Muscle layer of colon (tissue), 2 donors: Measurements from ENCODE around the gene VASP.

ENCODE experiments used
- H3K27ac ChIP-seq: one replicate; pipeline ENCODE4 v1.7.0; 2013; ENCODE audit warnings: low read depth, mild to moderate bottlenecking, low read length, moderate library complexity
- H3K27me3 ChIP-seq, 2 donors: one replicate each; pipeline ENCODE4 v1.7.0; 2013; ENCODE audit warnings: low read length in 2 of 2, mild to moderate bottlenecking in 2 of 2; ENCODE audit not compliant: insufficient read depth in 2 of 2, control insufficient read depth in 1 of 2
- H3K36me3 ChIP-seq: one replicate; pipeline ENCODE4 v1.7.0; 2013; ENCODE audit warnings: mild to moderate bottlenecking, low read length; ENCODE audit not compliant: insufficient read depth
- H3K4me1 ChIP-seq: one replicate; pipeline ENCODE4 v1.7.0; 2013; ENCODE audit warnings: mild to moderate bottlenecking, low read length; ENCODE audit not compliant: insufficient read depth
- H3K4me3 ChIP-seq, 2 donors: one replicate each; pipeline ENCODE4 v1.7.0; 2013; ENCODE audit warnings: low read length in 2 of 2, low read depth in 1 of 2, mild to moderate bottlenecking in 1 of 2, moderate library complexity in 1 of 2
- H3K9ac ChIP-seq: one replicate; pipeline ENCODE4 v1.7.0; 2013; ENCODE audit warnings: low read length
- H3K9me3 ChIP-seq: one replicate; pipeline ENCODE4 v1.7.0; 2013; ENCODE audit warnings: mild to moderate bottlenecking, low read length
- donor health status: abdominal sarcoma.
- donor health status: Adenocarcinoma of cecum.

VASP gene

DNA sequence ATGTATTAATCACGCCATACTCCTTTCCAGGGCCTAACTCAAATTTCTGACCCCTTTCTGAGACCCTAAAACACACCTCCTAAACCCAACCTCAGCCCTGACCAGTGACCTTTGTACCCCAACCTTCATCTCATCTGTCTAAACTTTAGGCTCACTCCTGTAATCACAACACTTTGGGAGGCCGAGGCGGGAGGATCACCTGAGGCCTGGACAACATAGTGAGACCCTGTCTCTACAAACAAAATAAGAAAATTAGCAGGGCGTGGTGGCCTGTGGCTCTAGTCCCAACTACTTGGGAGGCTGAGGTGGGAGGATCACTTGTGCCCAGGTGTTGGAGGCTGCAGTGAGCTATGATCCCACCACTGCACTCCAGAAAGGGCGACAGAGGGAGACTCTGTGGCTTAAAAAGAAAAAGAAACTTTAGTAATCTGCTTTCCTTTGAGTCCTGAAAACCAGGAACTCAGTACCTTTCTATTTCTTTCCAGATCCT lies 15.1 kb upstream of the VASP start:
- H3K9me3 ChIP-seq: no peaks in the 10 kb centered on the region
- H3K9ac ChIP-seq: no peak overlapping the region
- H3K4me1 ChIP-seq: peaks cover 20% of the 10 kb centered on the region
- no peaks in the 10 kb centered on the region for H3K36me3 ChIP-seq
- peak overlapping the region; percentile 75 for H3K27ac ChIP-seq
- H3K27me3 ChIP-seq: peaks cover 6 to 7% of the 10 kb centered on the region in 2 donors
- H3K4me3 ChIP-seq: peak overlapping the region in 1 of 2 donors; percentile 62

DNA sequence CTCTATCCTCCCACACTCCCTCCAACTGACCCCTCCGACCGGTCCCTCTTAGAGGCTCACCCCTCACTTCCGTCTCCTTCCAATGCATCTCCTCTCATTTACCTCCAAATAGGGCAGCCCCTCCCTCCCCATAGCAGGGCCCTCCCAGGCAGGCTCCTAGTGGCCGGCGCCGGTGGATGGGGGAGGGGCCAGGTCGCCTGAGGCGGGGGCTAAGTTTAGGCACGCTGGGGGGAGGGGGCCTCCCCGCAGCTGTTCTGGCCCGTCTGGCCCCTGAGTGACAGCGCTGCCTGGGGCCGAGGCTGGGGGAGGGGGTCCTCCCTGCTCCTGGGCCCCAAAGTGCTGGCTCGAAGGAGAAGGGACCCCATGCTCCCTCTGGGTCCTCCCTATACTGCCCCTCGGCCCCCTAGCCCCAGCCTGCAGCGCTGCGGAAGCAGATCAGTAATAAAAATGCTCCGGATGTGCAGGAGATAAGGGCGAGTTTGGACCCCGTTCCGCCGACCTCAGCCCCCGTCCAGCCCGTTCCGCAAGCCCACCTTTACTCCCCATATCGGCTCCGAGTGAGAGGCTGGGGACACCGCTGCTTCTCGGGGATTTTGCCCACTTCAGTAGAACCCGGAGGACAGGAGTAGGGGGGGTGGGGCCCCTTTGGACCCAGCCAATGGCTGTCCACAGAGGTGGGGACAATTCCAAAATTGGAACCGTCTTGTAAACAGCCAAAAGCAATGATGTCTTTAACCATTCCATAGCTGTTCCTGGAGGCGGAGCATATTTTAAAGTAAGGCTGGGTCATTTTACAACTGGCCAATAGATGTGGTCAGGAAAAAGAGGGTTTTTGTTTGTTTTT lies 14.4 kb upstream of the VASP start:
- no peaks in the 10 kb centered on the region for H3K9me3 ChIP-seq
- H3K27me3 ChIP-seq: peaks cover 6 to 10% of the 10 kb centered on the region in 2 donors
- peak overlapping the region; percentile 75 for H3K27ac ChIP-seq
- no peak overlapping the region for H3K9ac ChIP-seq
- no peaks in the 10 kb centered on the region for H3K36me3 ChIP-seq
- peaks cover 23% of the 10 kb centered on the region for H3K4me1 ChIP-seq
- H3K4me3 ChIP-seq: peak overlapping the region; percentile 62 to 71

DNA sequence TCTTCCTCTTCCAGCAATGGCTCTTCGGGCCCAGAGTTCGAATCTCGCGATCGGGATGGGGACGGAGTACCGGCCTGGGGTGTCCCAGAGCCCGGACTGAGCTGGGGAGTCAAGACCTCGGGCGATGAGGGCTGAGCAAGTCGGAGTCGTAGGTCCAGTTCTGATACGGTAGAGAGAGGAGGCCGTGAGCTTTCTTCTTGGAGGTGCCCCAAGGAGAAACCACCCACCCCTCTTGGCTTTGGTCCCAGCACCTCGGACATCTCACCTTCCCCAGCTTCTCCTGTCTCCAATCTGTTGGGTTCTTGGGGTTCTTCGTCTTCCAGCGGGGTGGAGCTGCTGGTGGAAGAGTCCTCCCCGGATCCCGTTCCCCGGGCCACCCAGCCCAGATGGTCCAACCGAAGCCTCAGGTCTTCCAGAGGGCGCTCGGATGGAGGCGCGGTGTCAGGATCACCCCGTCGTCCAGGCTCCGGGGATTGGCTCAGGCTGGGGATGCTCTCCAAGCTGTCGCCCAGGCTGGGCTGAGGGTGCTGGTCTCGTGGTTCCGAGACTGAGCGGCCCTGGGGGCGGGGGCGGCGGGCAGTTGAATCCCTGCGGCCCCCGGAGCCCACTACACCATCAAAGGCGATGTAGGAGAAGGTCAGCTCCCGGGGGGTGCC lies 12.9 kb upstream of the VASP start:
- no peaks in the 10 kb centered on the region for H3K36me3 ChIP-seq
- no peak overlapping the region for H3K9ac ChIP-seq
- H3K4me1 ChIP-seq: peaks cover 30% of the 10 kb centered on the region
- H3K4me3 ChIP-seq: no peak overlapping the region
- no peaks in the 10 kb centered on the region for H3K9me3 ChIP-seq
- H3K27ac ChIP-seq: no peak overlapping the region
- peaks cover 10 to 26% of the 10 kb centered on the region in 2 donors for H3K27me3 ChIP-seq

DNA sequence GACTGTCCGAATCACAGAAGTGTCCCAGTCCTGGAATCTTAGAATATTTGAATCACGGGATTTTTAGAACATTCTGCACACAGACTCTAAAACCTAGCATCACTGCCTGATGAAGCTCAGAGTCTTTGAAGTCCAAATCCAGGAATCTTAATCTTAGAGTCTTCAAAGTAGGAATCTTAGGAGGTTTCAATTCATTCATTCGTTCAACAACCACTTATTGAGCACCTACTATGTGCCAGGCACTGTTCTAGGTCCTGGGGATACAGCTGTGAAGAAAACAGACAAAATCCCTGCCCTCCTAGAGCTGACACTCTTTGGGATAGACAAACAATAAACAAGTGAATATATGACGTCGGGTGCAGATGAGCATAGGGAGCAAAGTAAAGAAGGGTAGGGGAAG lies 12.1 kb upstream of the VASP start:
- no peak overlapping the region for H3K27ac ChIP-seq
- H3K4me3 ChIP-seq: no peak overlapping the region
- H3K9me3 ChIP-seq: no peaks in the 10 kb centered on the region
- H3K9ac ChIP-seq: no peak overlapping the region
- peaks cover 15 to 31% of the 10 kb centered on the region in 2 donors for H3K27me3 ChIP-seq
- no peaks in the 10 kb centered on the region for H3K36me3 ChIP-seq
- peaks cover 30% of the 10 kb centered on the region for H3K4me1 ChIP-seq

DNA sequence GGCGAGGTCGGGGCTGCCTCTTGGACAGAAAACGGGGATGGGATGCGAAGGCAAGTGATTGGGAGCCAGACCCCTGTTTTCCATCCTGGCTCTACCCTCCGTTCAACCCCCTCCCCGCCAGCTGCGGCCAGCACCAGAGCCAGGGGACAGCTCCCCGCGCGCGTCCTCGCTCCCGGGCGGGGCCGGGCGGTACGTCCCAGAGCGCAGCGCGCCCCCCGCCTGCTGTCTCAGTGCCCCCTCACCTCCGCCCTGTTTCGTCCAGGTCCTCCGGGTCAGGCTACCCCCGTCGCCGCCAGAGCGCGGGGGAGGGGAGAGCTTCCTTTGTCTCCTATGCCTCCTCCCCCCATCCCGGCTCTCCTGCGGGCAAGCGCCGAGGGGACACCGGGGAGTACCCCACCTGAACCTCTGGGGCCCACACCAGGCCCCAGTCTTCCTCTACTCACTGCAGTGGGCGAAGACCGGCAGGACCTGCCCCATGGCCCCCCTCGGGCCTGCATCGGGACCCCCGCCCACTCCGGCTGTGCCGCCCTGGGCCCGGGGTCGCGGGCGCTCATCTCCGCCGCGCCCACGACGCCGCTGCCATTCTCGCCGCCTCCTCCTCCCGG lies 10.8 kb upstream of the VASP start:
- Histone ChIP-seq H3K4me1 (peaks cover 30% of the 10 kb centered on the region), H3K4me3 (peak overlapping the region; percentile 58 to 81), H3K27me3 (peaks cover 15 to 31% of the 10 kb centered on the region in 2 donors), H3K9ac (no peak overlapping the region), H3K27ac (no peak overlapping the region), H3K9me3 (no peaks in the 10 kb centered on the region), H3K36me3 (no peaks in the 10 kb centered on the region)

DNA sequence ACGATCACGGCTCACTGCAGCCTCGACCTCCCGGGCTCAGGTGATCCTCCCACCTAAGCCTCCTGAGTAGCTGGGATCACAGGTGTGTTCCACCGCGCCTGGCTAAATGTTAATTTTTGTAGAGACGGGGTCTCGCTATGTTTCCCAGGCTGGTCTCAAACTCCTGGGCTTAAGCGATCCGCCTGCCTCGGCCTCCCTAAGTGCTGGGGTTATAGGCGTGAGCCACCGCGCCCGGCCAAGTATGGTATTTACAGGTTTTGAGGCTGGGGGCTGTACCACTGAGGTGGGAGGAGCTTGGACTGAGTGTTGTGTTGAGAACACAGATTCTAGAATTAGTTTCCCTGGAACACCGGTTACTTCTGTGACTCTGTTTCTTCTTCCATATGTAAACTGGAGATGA lies 9.5 kb upstream of the VASP start:
- H3K4me3 ChIP-seq: peak overlapping the region in 1 of 2 donors; percentile 23
- peaks cover 15 to 31% of the 10 kb centered on the region in 2 donors for H3K27me3 ChIP-seq

DNA sequence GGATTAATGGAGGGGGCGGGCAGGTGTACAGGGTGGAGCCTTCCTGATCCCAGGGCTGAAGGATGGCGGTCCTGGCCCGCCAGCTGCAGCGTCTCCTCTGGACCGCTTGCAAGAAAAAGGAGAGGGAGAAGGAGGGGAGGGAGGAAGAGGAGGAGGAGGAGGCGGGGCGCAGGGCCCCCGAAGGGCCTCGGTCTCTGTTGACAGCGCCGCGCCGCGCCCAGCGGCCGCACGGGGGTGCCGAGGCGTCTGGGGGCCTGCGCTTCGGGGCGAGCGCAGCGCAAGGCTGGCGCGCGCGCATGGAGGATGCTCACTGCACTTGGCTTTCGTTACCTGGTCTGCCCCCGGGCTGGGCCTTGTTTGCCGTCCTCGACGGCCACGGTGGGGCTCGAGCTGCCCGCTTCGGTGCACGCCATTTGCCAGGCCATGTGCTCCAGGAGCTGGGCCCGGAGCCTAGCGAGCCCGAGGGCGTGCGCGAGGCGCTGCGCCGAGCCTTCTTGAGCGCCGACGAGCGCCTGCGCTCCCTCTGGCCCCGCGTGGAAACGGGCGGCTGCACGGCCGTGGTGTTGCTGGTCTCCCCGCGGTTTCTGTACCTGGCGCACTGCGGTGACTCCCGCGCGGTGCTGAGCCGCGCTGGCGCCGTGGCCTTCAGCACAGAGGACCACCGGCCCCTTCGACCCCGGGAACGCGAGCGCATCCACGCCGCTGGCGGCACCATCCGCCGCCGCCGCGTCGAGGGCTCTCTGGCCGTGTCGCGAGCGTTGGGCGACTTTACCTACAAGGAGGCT lies 8.7 kb upstream of the VASP start, which contains the start of gene PPM1N:
PPM1N (plus strand) TSS at position 33 of the 785 bp plus-strand sequence; CDS start at position 63, 30 bp downstream.
- H3K9ac ChIP-seq: no peak within 1 kb of the TSS
- H3K27me3 ChIP-seq: peaks cover 15 to 31% of the 10 kb centered on the region in 2 donors
- no peaks in the 10 kb centered on the region for H3K36me3 ChIP-seq
- H3K4me3 ChIP-seq: peak within 1 kb of the TSS in 1 of 2 donors; percentile 43
- H3K4me1 ChIP-seq: peaks cover 21% of the 10 kb centered on the region
- H3K9me3 ChIP-seq: no peaks in the 10 kb centered on the region
- H3K27ac ChIP-seq: no peak within 1 kb of the TSS

More for the DNA sequence above, 9.5 kb upstream of the VASP start:
- Histone ChIP-seq H3K36me3 (no peaks in the 10 kb centered on the region), H3K4me1 (peaks cover 25% of the 10 kb centered on the region), H3K27ac (no peak overlapping the region), H3K9ac (no peak overlapping the region), H3K9me3 (no peaks in the 10 kb centered on the region)

DNA sequence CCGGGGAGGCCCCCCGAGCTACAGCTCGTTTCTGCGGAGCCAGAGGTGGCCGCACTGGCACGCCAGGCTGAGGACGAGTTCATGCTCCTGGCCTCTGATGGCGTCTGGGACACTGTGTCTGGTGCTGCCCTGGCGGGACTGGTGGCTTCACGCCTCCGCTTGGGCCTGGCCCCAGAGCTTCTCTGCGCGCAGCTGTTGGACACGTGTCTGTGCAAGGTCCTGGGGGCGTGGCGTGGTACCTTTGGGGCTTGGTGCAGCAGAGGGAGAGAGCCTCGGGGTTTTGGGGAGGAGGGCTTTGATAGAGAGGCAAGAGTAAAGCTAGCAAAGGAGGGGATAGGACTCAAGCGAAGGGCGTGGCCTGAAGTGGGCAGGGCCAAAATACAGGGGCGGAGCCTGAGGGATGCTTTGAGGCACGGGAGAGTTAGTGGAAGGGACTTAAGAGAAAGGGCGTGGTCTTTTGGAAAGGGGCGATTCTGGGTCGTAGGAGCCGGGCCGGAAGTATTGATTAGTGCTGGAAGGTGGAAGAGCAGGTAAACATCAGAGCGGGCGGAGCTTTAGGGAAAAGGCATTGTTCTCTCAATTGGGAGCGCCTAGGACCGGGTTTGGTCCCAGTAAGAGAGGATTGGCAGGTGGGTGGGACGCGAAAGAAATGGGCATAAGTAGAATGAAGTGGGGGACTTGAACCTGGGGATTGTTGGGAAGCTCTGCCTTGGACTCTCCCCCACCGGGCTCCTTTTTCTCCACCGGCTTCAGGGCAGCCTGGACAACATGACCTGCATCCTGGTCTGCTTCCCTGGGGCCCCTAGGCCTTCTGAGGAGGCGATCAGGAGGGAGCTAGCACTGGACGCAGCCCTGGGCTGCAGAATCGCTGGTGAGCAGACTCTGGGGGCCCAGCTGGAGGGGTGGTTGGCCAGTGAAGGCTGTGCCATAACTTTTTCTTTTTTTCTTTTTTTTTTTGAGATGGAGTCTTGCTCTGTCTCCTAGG lies 7.8 kb upstream of the VASP start:
- Histone ChIP-seq H3K4me1 (peaks cover 21% of the 10 kb centered on the region), H3K27me3 (peaks cover 15 to 31% of the 10 kb centered on the region in 2 donors), H3K27ac (no peak overlapping the region), H3K9me3 (no peaks in the 10 kb centered on the region), H3K9ac (no peak overlapping the region), H3K36me3 (no peaks in the 10 kb centered on the region), H3K4me3 (no peak overlapping the region)

DNA sequence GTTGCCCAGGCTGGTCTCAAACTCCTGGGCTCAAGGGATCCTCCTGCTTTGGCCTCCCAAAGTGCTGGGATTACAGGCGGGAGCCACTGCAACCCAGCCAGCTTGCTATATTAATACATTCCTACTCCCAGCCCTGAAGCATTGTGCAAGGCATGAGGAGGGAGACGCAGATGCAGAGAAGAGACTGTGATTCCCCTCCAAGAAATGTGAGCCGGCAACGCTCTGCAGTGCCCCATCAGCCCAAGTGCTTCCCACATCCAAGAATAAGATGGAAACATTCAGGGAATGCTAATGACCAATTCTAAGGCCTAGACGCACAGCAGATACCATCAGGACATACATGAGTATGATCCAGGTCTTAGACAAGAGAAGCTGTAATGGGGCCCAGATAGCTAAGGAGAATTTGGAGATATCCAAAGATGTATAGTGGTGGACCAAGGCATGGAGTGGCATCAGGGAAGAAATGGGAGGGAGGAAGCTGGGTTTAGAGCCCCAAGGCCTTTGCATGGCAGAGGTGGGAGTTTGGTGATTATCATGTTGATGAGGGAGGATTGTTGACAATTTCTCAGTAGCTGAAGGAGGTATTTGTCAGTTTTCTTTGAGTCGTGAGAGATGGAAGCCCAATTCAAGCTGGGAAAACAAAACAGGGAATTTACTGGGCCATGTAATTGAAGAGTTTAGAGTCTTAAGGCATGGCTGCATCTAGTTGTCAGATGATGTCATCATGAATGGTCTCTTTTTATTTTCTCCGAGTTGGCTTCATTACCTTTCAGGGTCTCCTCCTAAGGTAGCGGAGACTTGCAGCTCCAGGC lies 6.2 kb upstream of the VASP start:
- Histone ChIP-seq H3K27ac (no peak overlapping the region), H3K4me1 (peaks cover 16% of the 10 kb centered on the region), H3K27me3 (peaks cover 10 to 27% of the 10 kb centered on the region in 2 donors)

More for the DNA sequence above, 6.2 kb upstream of the VASP start:
- Histone ChIP-seq H3K9me3 (no peaks in the 10 kb centered on the region), H3K4me3 (no peak overlapping the region), H3K9ac (no peak overlapping the region), H3K36me3 (no peaks in the 10 kb centered on the region)
